GM23248 (cell line): Measurements from ENCODE around the gene KCNJ9. TPM values are rescaled to one million over a fixed set of nuclear protein-coding genes. Genes with fewer than 3 reads are reported as not detected.
A peak's percentile ranks its signal among the peaks of the same experiment; 100 is the strongest.

Source experiments
- DNase-seq: peaks from one replicate; pipeline ENCODE4 v3.0.0-alpha.2; 2015
- H2AFZ ChIP-seq: fragments of 200-600 bp; sonication (generic); 2 replicates; pipeline ENCODE4 v1.6.1; 2016; ENCODE audit warnings: antibody characterized with exemption
- H3F3A ChIP-seq: fragments of 200-600 bp; sonication (generic); 2 replicates; pipeline ENCODE4 v1.6.1; 2016; ENCODE audit warnings: mild to moderate bottlenecking, antibody characterized with exemption, mixed run types; ENCODE audit not compliant: insufficient read depth
- H3K27ac ChIP-seq: fragments of 200-600 bp; sonication (generic); 2 replicates; pipeline ENCODE4 v1.5.1; 2016; ENCODE audit warnings: mild to moderate bottlenecking
- H3K27me3 ChIP-seq: fragments of 200-600 bp; sonication (generic); replicated peaks from 2 replicates; pipeline ENCODE4 v1.6.1; 2016; ENCODE audit warnings: mild to moderate bottlenecking; ENCODE audit not compliant: insufficient read depth
- H3K36me3 ChIP-seq: fragments of 200-600 bp; sonication (generic); 2 replicates; pipeline ENCODE4 v1.6.1; 2016; ENCODE audit warnings: low read depth, mild to moderate bottlenecking
- H3K4me1 ChIP-seq: fragments of 200-600 bp; sonication (generic); 2 replicates; pipeline ENCODE4 v1.6.1; 2016; ENCODE audit warnings: mild to moderate bottlenecking; ENCODE audit not compliant: insufficient read depth
- H3K4me2 ChIP-seq: fragments of 200-600 bp; sonication (generic); one replicate; pipeline ENCODE4 v1.6.1; 2016; ENCODE audit warnings: mild to moderate bottlenecking; ENCODE audit not compliant: unreplicated experiment
- H3K4me3 ChIP-seq: fragments of 200-600 bp; sonication (generic); 2 replicates; pipeline ENCODE4 v1.5.1; 2016; ENCODE audit warnings: mild to moderate bottlenecking
- H3K79me2 ChIP-seq: fragments of 200-600 bp; sonication (generic); 2 replicates; pipeline ENCODE4 v1.6.1; 2016; ENCODE audit warnings: mild to moderate bottlenecking; ENCODE audit not compliant: insufficient read depth
- H3K9ac ChIP-seq: fragments of 200-600 bp; sonication (generic); 2 replicates; pipeline ENCODE4 v1.6.1; 2016; ENCODE audit warnings: mild to moderate bottlenecking
- H3K9me2 ChIP-seq: fragments of 200-600 bp; sonication (generic); 2 replicates; pipeline ENCODE4 v1.6.1; 2016; ENCODE audit warnings: mixed run types, mild to moderate bottlenecking, moderate library complexity; ENCODE audit not compliant: insufficient read depth
- H3K9me3 ChIP-seq: fragments of 200-600 bp; sonication (generic); one replicate; pipeline ENCODE4 v1.6.1; 2017; ENCODE audit warnings: low read depth
- H4K20me1 ChIP-seq: fragments of 200-600 bp; sonication (generic); 2 replicates; pipeline ENCODE4 v1.6.0; 2016; ENCODE audit not compliant: insufficient read depth
- EZH2 ChIP-seq: fragments of 200-600 bp; sonication (generic); IDR thresholded peaks from 2 replicates; pipeline ENCODE4 v1.6.1; 2018; ENCODE audit warnings: antibody characterized with exemption, mild to moderate bottlenecking; ENCODE audit not compliant: insufficient read depth, poor library complexity, severe bottlenecking
- EZH2phosphoT487 ChIP-seq: fragments of 200-600 bp; sonication (generic); IDR thresholded peaks from 2 replicates; pipeline ENCODE4 v1.6.1; 2018; ENCODE audit warnings: antibody characterized with exemption, moderate library complexity, mild to moderate bottlenecking, low read depth; ENCODE audit not compliant: insufficient read depth
- WGBS, 2 experiments: methylation state at CpG; one replicate each; pipeline ENCODE4 v1.1.6; 2015 to 2017; ENCODE audit warnings: low lambda C conversion rate in 2 of 2, low coverage in 1 of 2; ENCODE audit errors: missing lambda C conversion rate in 2 of 2; 5-methylcytosine and 5-hydroxymethylcytosine counted together
- in situ Hi-C: fragments of 300-500 bp; cut with MboI; formaldehyde crosslinking; loops from 2 replicates; pipeline ENCODE4 v1.15.0; 2020
- polyA plus RNA-seq: library from polyadenylated mRNA; unstranded; fragments of >200 nt; fragmentation: Nextera tagmentation; extraction: Ambion mirVana; gene quantifications from 2 replicates; pipeline ENCODE4 v1.2.1, GENCODE V29; 2016
- total RNA-seq: library from RNA; depleted of rRNA; stranded (reverse); fragments of >200 nt; shearing (Covaris generic); gene quantifications from 2 replicates; pipeline ENCODE4 v1.2.3, GENCODE V29; 2014

KCNJ9 gene
- total and polyA plus RNA-seq, 2 experiments from 2014 or later: not detected

GRCh38 chr1:160095382-160096105 is 14.2 kb downstream of the KCNJ9 start:
- Histone ChIP-seq H3K36me3 (no peaks in the 10 kb centered on the region), H2AFZ (no peak overlapping the region), H3K4me3 (no peak overlapping the region), H3F3A (peaks cover 18% of the 10 kb centered on the region; the same call in 1 of the 2 replicates), H3K79me2 (no peaks in the 10 kb centered on the region), H4K20me1 (no peaks in the 10 kb centered on the region), H3K4me1 (peaks cover 22% of the 10 kb centered on the region; the same call in 1 of the 2 replicates), H3K9me3 (no peaks in the 10 kb centered on the region), H3K9ac (no peak overlapping the region), H3K4me2 (no peak overlapping the region), H3K9me2 (no peaks in the 10 kb centered on the region), H3K27ac (no peak overlapping the region), H3K27me3 (no peaks in the 10 kb centered on the region)
- in situ Hi-C loops: no loop called here
- TF ChIP-seq EZH2 (no peak), EZH2phosphoT487 (no peak)
- WGBS, 2 experiments: 94 to 100% methylated on average over 3 to 4 of the region's 4 CpGs
- DNase-seq: no peak

GRCh38 chr1:160096274-160097116 is 15.2 kb downstream of the KCNJ9 start:
- Histone ChIP-seq H2AFZ (no peak overlapping the region), H3K27me3 (no peaks in the 10 kb centered on the region), H3K4me3 (no peak overlapping the region), H3K9me2 (no peaks in the 10 kb centered on the region), H4K20me1 (no peaks in the 10 kb centered on the region), H3K79me2 (no peaks in the 10 kb centered on the region), H3K9ac (peak overlapping the region; percentile 79), H3K27ac (peak overlapping the region; percentile 63), H3K4me1 (peaks cover 26% of the 10 kb centered on the region; the same call in 1 of the 2 replicates), H3K36me3 (no peaks in the 10 kb centered on the region), H3F3A (peaks cover 18% of the 10 kb centered on the region; the same call in 1 of the 2 replicates), H3K4me2 (peak overlapping the region; percentile 86), H3K9me3 (no peaks in the 10 kb centered on the region)
- WGBS, 2 experiments: 39 to 43% methylated on average over 4 of the region's 4 CpGs
- peak; percentile 90 for DNase-seq
- TF ChIP-seq EZH2phosphoT487: no peak
- TF ChIP-seq EZH2: no peak
- in situ Hi-C loops: no loop called here

- TF ChIP-seq EZH2 (no peak), EZH2phosphoT487 (no peak)
- H3F3A ChIP-seq: peaks cover 23% of the 10 kb centered on the region; the same call in 1 of the 2 replicates
- H3K4me2 ChIP-seq: peak overlapping the region; percentile 86
- H3K4me1 ChIP-seq: peaks cover 28% of the 10 kb centered on the region; the same call in 1 of the 2 replicates
- H4K20me1 ChIP-seq: no peaks in the 10 kb centered on the region
- peak; percentile 29 for DNase-seq
- H3K9me2 ChIP-seq: no peaks in the 10 kb centered on the region
- no peaks in the 10 kb centered on the region for H3K36me3 ChIP-seq
- peak overlapping the region; percentile 87 for H3K4me3 ChIP-seq
- 55 to 56% methylated on average over 5 of the region's 5 CpGs for WGBS, 2 experiments
- peak overlapping the region; percentile 86 for H2AFZ ChIP-seq
- no peaks in the 10 kb centered on the region for H3K9me3 ChIP-seq
- in situ Hi-C loops: no loop called here
- peak overlapping the region; percentile 63 for H3K27ac ChIP-seq
- H3K9ac ChIP-seq: peak overlapping the region; percentile 79
- no peaks in the 10 kb centered on the region for H3K79me2 ChIP-seq
- H3K27me3 ChIP-seq: no peaks in the 10 kb centered on the region
These were observed 16.0 kb downstream of the KCNJ9 start for GRCh38 chr1:160097151-160097910.
